Neuron (in vitro differentiated cells): ENCODE results near the gene VIM.

ENCODE experiments used
- H2AFZ ChIP-seq: one replicate; pipeline ENCODE4 v1.6.1; 2013; ENCODE audit warnings: low read depth, mild to moderate bottlenecking, inconsistent platforms, low read length, moderate library complexity
- H3K27me3 ChIP-seq: one replicate; pipeline ENCODE4 v1.6.1; 2013; ENCODE audit warnings: low read length; ENCODE audit not compliant: insufficient read depth
- H3K36me3 ChIP-seq: one replicate; pipeline ENCODE4 v1.6.1; 2013; ENCODE audit warnings: low read length; ENCODE audit not compliant: insufficient read depth
- H3K4me1 ChIP-seq: one replicate; pipeline ENCODE4 v1.6.1; 2013; ENCODE audit warnings: low read length; ENCODE audit not compliant: insufficient read depth
- H3K4me3 ChIP-seq: 2 replicates; pipeline ENCODE4 v1.5.1; 2013; ENCODE audit warnings: mild to moderate bottlenecking, low read length, moderate library complexity
- H3K9me3 ChIP-seq: one replicate; pipeline ENCODE4 v1.6.1; 2013; ENCODE audit warnings: low read length

Gene VIM

DNA sequence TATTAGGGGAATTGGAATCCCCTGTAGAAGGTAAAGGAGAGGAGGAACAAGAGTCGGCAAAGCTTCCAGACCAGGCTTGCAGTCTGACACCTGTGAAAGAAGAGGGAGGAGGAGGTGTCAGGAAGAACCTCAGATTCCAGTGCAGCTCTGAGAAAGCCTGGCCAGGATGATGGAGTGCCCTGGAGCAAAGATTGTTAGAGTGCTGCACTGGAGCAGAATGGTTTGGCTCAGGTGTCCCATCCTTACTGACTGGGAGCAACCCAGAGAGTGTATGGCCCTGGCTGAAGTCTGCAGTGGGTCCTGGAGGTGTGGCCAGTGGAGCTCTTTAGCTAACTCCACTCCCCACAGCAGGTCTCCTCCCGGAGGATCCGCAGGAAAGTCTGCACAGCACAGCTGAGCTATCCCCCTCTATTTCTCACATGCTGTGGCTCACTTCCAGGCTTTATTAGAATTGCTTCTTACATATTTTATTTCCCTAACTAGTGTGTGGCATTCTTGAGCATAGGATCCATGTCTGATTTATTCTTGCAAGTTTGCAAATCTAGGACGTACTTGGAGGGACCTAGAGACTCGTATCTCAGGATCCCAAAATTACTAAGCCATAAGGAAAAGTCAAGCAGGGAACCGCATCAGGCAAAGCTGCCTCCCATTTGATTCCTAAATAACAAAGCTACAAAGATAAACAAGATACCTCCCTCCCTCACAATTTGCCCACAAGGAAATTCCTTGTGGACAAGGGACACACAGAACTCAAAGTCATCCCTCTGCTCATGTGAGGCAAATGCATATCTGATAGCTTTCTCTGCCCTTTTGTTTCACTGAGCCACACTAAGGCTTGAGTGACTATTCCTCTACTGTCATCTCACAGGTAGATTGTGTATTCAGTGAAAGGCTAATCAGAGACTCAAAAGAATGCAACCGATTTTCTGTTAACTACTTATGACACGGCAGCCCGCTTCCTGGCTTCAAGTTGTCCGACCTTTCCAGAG, 58.8 kb downstream of the VIM start:
- H3K36me3 ChIP-seq: no peaks in the 10 kb centered on the region
- H3K4me3 ChIP-seq: no peak overlapping the region
- H3K4me1 ChIP-seq: no peaks in the 10 kb centered on the region
- peaks cover 4% of the 10 kb centered on the region for H3K27me3 ChIP-seq
- H2AFZ ChIP-seq: no peak overlapping the region
- peaks cover 3% of the 10 kb centered on the region for H3K9me3 ChIP-seq
